Activated T-cell treated with anti-CD3 and anti-CD28 coated beads for 4 hours (primary cell): ENCODE results near the gene NADK2.
"Not testable (repeated sequence)": the region's sequence is repeated elsewhere in the genome, so short reads cannot be mapped to it uniquely, and the experiment has no call there.

Source experiments
- DNase-seq: peaks from one replicate; pipeline ENCODE4 v3.0.0-alpha.2; 2020

Gene NADK2

GRCh38 chr5:36202521-36202961 is 39.2 kb downstream of the NADK2 start:
- no peak for DNase-seq

GRCh38 chr5:36200513-36200912 is 41.2 kb downstream of the NADK2 start:
- no peak for DNase-seq

- no peak for DNase-seq
Measured at GRCh38 chr5:36199620-36200019, 42.1 kb downstream of the NADK2 start.

GRCh38 chr5:36198783-36199182 is 42.9 kb downstream of the NADK2 start:
- not testable (repeated sequence) for DNase-seq

GRCh38 chr5:36198281-36198680 is 43.4 kb downstream of the NADK2 start:
- no peak for DNase-seq

GRCh38 chr5:36193746-36194145 is 48.0 kb downstream of the NADK2 start:
- no peak for DNase-seq

- DNase-seq = not testable (repeated sequence)
Measured at GRCh38 chr5:36184408-36184807, 57.3 kb downstream of the NADK2 start.

GRCh38 chr5:36181774-36182173 is 60.0 kb downstream of the NADK2 start:
- no peak for DNase-seq

GRCh38 chr5:36180556-36181350 is 61.0 kb downstream of the NADK2 start:
- DNase-seq = no peak

GRCh38 chr5:36179950-36180349 is 61.8 kb downstream of the NADK2 start:
- no peak for DNase-seq

GRCh38 chr5:36178524-36178890 is 63.2 kb downstream of the NADK2 start:
- no peak for DNase-seq

- DNase-seq = no peak
Measured at GRCh38 chr5:36177715-36178523, 63.8 kb downstream of the NADK2 start.

- DNase-seq = no peak
Measured at GRCh38 chr5:36177154-36177553, 64.6 kb downstream of the NADK2 start.

GRCh38 chr5:36175043-36175442 is 66.7 kb downstream of the NADK2 start:
- no peak for DNase-seq

GRCh38 chr5:36174119-36174518 is 67.6 kb downstream of the NADK2 start:
- DNase-seq = no peak

- no peak for DNase-seq
Measured at GRCh38 chr5:36173426-36173825, 68.3 kb downstream of the NADK2 start.

- no peak for DNase-seq
Measured at GRCh38 chr5:36172599-36172998, 69.1 kb downstream of the NADK2 start.

- DNase-seq = no peak
Measured at GRCh38 chr5:36170832-36171424, 70.8 kb downstream of the NADK2 start.

- DNase-seq = no peak
Measured at GRCh38 chr5:36168737-36169136, 73.0 kb downstream of the NADK2 start.

GRCh38 chr5:36164461-36164860 is 77.3 kb downstream of the NADK2 start:
- DNase-seq = no peak

GRCh38 chr5:36162810-36163486 is 78.8 kb downstream of the NADK2 start:
- DNase-seq = no peak

GRCh38 chr5:36161361-36161760 is 80.4 kb downstream of the NADK2 start:
- no peak for DNase-seq

GRCh38 chr5:36160617-36161016 is 81.1 kb downstream of the NADK2 start:
- DNase-seq = no peak
